BLaER1 (cell line): ENCODE results near the gene GLCE.

Source experiments
- H3K27ac ChIP-seq: shearing (Covaris generic); formaldehyde crosslinking; 2 replicates; pipeline ENCODE4 v1.8.1; 2022
- H3K27me3 ChIP-seq: shearing (Covaris generic); formaldehyde crosslinking; 2 replicates; pipeline ENCODE4 v1.8.1; 2022
- H3K36me3 ChIP-seq: shearing (Covaris generic); formaldehyde crosslinking; 2 replicates; pipeline ENCODE4 v1.8.1; 2022
- H3K4me1 ChIP-seq: shearing (Covaris generic); formaldehyde crosslinking; 2 replicates; pipeline ENCODE4 v1.8.1; 2022
- H3K4me2 ChIP-seq: shearing (Covaris generic); formaldehyde crosslinking; 2 replicates; pipeline ENCODE4 v1.8.1; 2022
- H3K4me3 ChIP-seq: shearing (Covaris generic); formaldehyde crosslinking; 2 replicates; pipeline ENCODE4 v1.8.1; 2022
- H3K9ac ChIP-seq: shearing (Covaris generic); formaldehyde crosslinking; 2 replicates; pipeline ENCODE4 v1.8.1; 2022
- H3K9me3 ChIP-seq: shearing (Covaris generic); formaldehyde crosslinking; 2 replicates; pipeline ENCODE4 v1.8.1; 2022
- H4K20me1 ChIP-seq: shearing (Covaris generic); formaldehyde crosslinking; 2 replicates; pipeline ENCODE4 v1.8.1; 2022
- Cebpa-rat ChIP-seq: shearing (Covaris generic); IDR thresholded peaks from 2 replicates; pipeline ENCODE4 v1.8.1; 2022

GLCE gene

GRCh38 chr15:69134791-69135190 lies 25.6 kb upstream of the GLCE start:
- Histone ChIP-seq H3K9me3 (no peaks in the 10 kb centered on the region), H3K4me1 (peaks cover 5% of the 10 kb centered on the region; the same call in 1 of the 2 replicates), H3K4me3 (no peak overlapping the region), H3K4me2 (no peak overlapping the region), H4K20me1 (no peaks in the 10 kb centered on the region), H3K27me3 (no peaks in the 10 kb centered on the region), H3K27ac (no peak overlapping the region), H3K36me3 (no peaks in the 10 kb centered on the region), H3K9ac (no peak overlapping the region)
- TF ChIP-seq Cebpa-rat = no peak

DNA sequence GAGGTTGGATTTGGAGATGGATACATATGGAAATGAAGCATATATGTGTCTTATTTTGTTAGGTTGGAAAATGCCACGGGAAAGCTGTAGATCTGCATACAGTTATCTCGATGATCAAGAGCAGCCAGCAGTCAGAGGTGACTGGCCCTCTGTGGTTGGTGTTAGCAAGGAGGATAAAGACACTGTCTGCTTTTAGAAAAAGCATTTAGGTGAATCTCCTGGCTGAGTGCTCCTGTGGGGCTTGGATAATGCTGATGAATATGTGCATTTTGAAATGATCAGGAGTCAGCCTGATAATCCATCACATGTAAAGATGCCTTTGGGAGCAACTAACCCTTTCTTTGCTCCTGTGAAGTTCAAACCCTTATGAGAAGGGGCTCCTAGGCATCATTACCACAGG lies 24.9 kb upstream of the GLCE start:
- no peaks in the 10 kb centered on the region for H4K20me1 ChIP-seq
- H3K4me1 ChIP-seq = peaks cover 5% of the 10 kb centered on the region; the same call in 1 of the 2 replicates
- no peaks in the 10 kb centered on the region for H3K27me3 ChIP-seq
- no peaks in the 10 kb centered on the region for H3K9me3 ChIP-seq
- no peak for TF ChIP-seq Cebpa-rat
- H3K36me3 ChIP-seq = no peaks in the 10 kb centered on the region
- no peak overlapping the region for H3K9ac ChIP-seq
- H3K4me2 ChIP-seq = no peak overlapping the region
- no peak overlapping the region for H3K4me3 ChIP-seq
- no peak overlapping the region for H3K27ac ChIP-seq

GRCh38 chr15:69138963-69139362 lies 21.5 kb upstream of the GLCE start:
- no peaks in the 10 kb centered on the region for H3K36me3 ChIP-seq
- H3K4me1 ChIP-seq = no peaks in the 10 kb centered on the region
- no peak overlapping the region for H3K4me2 ChIP-seq
- no peak overlapping the region for H3K4me3 ChIP-seq
- TF ChIP-seq Cebpa-rat = no peak
- no peaks in the 10 kb centered on the region for H3K9me3 ChIP-seq
- no peak overlapping the region for H3K9ac ChIP-seq
- no peaks in the 10 kb centered on the region for H3K27me3 ChIP-seq
- H4K20me1 ChIP-seq = no peaks in the 10 kb centered on the region
- no peak overlapping the region for H3K27ac ChIP-seq

DNA sequence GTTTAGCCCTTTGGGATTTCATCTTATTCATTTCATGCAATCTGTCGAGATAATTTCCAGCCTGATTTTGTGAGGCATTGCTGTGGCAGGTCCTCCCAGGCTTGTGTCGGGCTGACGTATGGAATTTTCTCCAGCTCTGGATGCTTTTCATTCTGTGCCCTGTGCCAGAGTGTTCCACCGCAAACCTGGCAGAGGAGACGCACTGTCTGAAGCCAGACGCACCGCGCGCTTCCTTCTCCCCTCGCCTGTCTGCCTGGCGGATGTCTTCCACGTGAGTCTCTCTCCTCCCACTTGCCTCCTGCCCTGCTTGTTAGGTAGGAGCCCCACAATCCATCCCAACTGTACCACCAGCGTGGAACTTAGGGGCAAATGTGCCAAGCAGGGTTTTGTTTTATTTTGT lies 20.1 kb upstream of the GLCE start:
- H3K27me3 ChIP-seq = no peaks in the 10 kb centered on the region
- H3K9ac ChIP-seq = no peak overlapping the region
- H4K20me1 ChIP-seq = no peaks in the 10 kb centered on the region
- TF ChIP-seq Cebpa-rat = no peak
- no peak overlapping the region for H3K27ac ChIP-seq
- H3K4me1 ChIP-seq = no peaks in the 10 kb centered on the region
- no peak overlapping the region for H3K4me3 ChIP-seq
- no peaks in the 10 kb centered on the region for H3K36me3 ChIP-seq
- no peaks in the 10 kb centered on the region for H3K9me3 ChIP-seq
- no peak overlapping the region for H3K4me2 ChIP-seq

GRCh38 chr15:69141286-69141701 lies 19.1 kb upstream of the GLCE start:
- Histone ChIP-seq H3K4me1 (no peaks in the 10 kb centered on the region), H3K4me3 (no peak overlapping the region), H4K20me1 (no peaks in the 10 kb centered on the region), H3K4me2 (no peak overlapping the region), H3K27ac (no peak overlapping the region), H3K36me3 (no peaks in the 10 kb centered on the region), H3K9me3 (no peaks in the 10 kb centered on the region), H3K9ac (no peak overlapping the region), H3K27me3 (no peaks in the 10 kb centered on the region)
- no peak for TF ChIP-seq Cebpa-rat

DNA sequence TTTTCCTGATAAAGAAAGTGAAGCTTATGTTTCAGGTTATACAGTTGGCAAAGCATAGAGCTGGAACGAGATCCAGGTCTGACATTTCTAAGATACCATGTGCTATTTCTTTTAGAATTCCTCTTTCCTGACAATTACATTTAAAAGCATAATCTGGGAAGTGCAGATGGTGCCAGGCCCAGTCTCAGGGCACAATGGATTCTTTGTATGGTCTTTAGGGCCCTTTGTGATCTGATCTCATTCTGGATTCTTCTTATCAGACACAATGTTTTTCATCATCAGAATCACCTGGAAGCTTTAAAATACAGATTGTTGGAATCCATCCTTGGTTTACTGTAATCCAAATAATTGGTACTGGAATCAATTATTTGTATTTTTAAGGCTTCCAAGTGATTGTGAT lies 18.6 kb upstream of the GLCE start:
- Histone ChIP-seq H4K20me1 (no peaks in the 10 kb centered on the region), H3K9me3 (no peaks in the 10 kb centered on the region)

DNA sequence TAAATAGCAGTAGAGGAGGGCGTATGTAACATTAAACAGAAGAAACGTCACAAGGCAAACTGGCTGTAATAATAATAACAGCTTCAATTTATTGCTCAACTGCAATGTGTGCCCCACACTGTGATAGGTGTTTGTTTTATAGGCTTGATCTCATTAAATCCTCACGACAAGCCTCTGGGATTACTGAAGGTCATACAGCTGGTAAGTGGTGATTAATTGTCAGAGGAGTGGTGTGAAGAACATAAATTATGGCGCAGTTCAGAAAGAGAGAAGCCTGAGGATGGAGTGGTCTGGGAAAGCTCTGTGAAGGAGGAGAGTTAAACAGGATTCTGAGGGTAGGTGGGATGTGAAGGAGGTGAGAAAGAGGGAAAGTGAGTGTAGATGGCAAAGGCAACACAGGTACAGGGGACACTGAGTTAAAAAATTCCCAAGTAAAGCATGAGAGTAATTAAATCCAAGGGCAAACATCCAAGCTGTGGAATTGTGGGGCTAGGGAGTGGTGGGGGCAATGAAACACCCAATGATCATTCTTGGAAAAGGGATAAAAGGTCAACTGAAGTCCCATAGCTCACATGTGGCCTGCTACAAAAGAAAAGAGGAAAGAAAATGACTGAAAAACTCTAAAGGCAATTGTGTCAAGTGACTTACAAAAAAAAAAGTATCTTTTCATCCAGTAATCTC lies 16.5 kb upstream of the GLCE start:
- H3K4me2 ChIP-seq = no peak overlapping the region
- no peaks in the 10 kb centered on the region for H3K36me3 ChIP-seq
- H3K9me3 ChIP-seq = no peaks in the 10 kb centered on the region
- no peak overlapping the region for H3K27ac ChIP-seq
- H3K27me3 ChIP-seq = no peaks in the 10 kb centered on the region
- H4K20me1 ChIP-seq = no peaks in the 10 kb centered on the region
- no peak for TF ChIP-seq Cebpa-rat
- no peaks in the 10 kb centered on the region for H3K4me1 ChIP-seq
- no peak overlapping the region for H3K4me3 ChIP-seq
- no peak overlapping the region for H3K9ac ChIP-seq

More for the DNA sequence above, 18.6 kb upstream of the GLCE start:
- Histone ChIP-seq H3K9ac (no peak overlapping the region), H3K36me3 (no peaks in the 10 kb centered on the region), H3K4me2 (no peak overlapping the region), H3K27me3 (no peaks in the 10 kb centered on the region), H3K4me1 (no peaks in the 10 kb centered on the region), H3K27ac (no peak overlapping the region), H3K4me3 (no peak overlapping the region)
- TF ChIP-seq Cebpa-rat = no peak

GRCh38 chr15:69144530-69144929 lies 15.9 kb upstream of the GLCE start:
- H3K4me2 ChIP-seq = no peak overlapping the region
- no peaks in the 10 kb centered on the region for H3K4me1 ChIP-seq
- H3K9me3 ChIP-seq = no peaks in the 10 kb centered on the region
- H3K36me3 ChIP-seq = no peaks in the 10 kb centered on the region
- H3K9ac ChIP-seq = no peak overlapping the region
- no peaks in the 10 kb centered on the region for H4K20me1 ChIP-seq
- TF ChIP-seq Cebpa-rat = no peak
- no peak overlapping the region for H3K4me3 ChIP-seq
- H3K27me3 ChIP-seq = no peaks in the 10 kb centered on the region
- H3K27ac ChIP-seq = no peak overlapping the region

GRCh38 chr15:69145149-69145693 lies 15.2 kb upstream of the GLCE start:
- Histone ChIP-seq H3K27me3 (no peaks in the 10 kb centered on the region), H3K9ac (no peak overlapping the region), H3K4me3 (no peak overlapping the region), H3K36me3 (no peaks in the 10 kb centered on the region), H3K4me1 (no peaks in the 10 kb centered on the region), H3K9me3 (no peaks in the 10 kb centered on the region), H4K20me1 (no peaks in the 10 kb centered on the region), H3K27ac (no peak overlapping the region), H3K4me2 (no peak overlapping the region)
- no peak for TF ChIP-seq Cebpa-rat

DNA sequence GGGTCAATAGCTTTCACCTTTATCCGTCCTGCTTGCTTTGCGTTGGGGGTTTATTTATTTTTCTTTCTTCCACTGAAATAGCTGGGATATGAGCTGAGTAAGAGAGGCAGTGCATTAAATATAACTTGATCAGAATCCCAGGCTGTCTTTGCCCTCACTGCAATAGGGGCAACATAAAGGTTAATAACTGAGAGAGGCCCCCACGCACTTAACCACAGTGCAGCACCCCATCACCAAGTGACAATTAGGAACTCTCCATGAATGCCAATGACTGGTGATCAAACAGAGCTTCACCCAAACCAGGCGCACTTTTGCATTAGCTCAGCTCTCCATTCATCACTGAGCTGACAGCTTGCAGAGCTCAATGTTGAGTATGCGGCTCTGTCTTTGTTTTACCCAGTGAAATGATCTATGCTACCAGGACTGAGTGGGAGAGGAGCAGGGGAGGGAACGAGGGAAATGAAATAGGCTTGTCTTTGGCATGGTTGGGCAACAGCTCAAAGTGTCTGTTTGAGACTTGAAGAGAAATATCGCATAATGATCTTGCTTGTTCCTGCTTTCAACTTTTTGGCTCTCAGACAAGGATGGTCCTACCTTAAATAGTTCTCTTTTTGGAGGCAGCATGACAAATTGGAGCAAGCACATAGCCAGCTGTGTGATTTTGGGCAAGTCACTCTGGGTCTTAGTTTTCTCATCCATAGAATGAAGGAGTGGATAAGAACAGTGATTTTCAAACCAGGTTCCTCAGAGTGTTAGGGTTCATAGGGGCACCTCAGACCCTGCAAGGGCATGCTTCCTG lies 14.5 kb upstream of the GLCE start:
- no peak overlapping the region for H3K4me2 ChIP-seq

More for the DNA sequence above, 14.5 kb upstream of the GLCE start:
- no peak overlapping the region for H3K27ac ChIP-seq
- no peaks in the 10 kb centered on the region for H3K9me3 ChIP-seq
- no peak for TF ChIP-seq Cebpa-rat
- no peaks in the 10 kb centered on the region for H4K20me1 ChIP-seq
- no peak overlapping the region for H3K4me3 ChIP-seq
- H3K4me1 ChIP-seq = no peaks in the 10 kb centered on the region
- H3K36me3 ChIP-seq = no peaks in the 10 kb centered on the region
- no peaks in the 10 kb centered on the region for H3K27me3 ChIP-seq
- H3K9ac ChIP-seq = no peak overlapping the region
